GM19372 (cell line): ENCODE measurements around the gene TFB1M.
"Not testable (repeated sequence)": the region's sequence is repeated elsewhere in the genome, so short reads cannot be mapped to it uniquely, and the experiment has no call there.

ENCODE experiments used
- ATAC-seq: cut with Tn5 transposase; IDR thresholded peaks from one replicate; pipeline ENCODE4 v1.9.1; 2021; ENCODE audit warnings: mild to moderate bottlenecking, low read depth, moderate library complexity; ENCODE audit not compliant: unreplicated experiment

The TFB1M gene

GRCh38 chr6:155314092-155314772 is at the start of gene TFB1M:
TFB1M (minus strand) TSS chr6:155314484; CDS start chr6:155314428, 56 bp downstream.
- ATAC-seq = peak; percentile 95

- not testable (repeated sequence) for ATAC-seq
These were observed 49.7 kb upstream of the TFB1M start for GRCh38 chr6:155364021-155364420.

GRCh38 chr6:155362968-155363632 is 48.8 kb upstream of the TFB1M start:
- ATAC-seq = not testable (repeated sequence)

GRCh38 chr6:155354167-155354566 is 39.9 kb upstream of the TFB1M start:
- no peak for ATAC-seq

- no peak for ATAC-seq
These were observed 38.5 kb upstream of the TFB1M start for GRCh38 chr6:155352811-155353210.

DNA sequence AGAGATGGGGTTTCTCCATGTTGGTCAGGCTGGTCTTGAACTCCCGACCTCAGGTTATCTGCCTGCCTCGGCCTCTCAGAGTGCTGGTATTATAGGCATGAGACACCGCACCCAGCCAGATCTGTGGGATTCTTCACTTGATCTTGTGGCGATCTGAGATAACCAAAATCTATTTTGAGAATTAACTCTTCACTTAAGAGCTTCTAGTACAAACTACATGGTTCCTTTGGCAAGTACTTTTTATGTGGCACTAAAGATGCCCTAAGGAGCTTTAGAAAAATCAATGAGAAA is 37.8 kb upstream of the TFB1M start:
- no peak for ATAC-seq

- peak; percentile 90 for ATAC-seq
These were observed 37.2 kb upstream of the TFB1M start for GRCh38 chr6:155351273-155352129.

DNA sequence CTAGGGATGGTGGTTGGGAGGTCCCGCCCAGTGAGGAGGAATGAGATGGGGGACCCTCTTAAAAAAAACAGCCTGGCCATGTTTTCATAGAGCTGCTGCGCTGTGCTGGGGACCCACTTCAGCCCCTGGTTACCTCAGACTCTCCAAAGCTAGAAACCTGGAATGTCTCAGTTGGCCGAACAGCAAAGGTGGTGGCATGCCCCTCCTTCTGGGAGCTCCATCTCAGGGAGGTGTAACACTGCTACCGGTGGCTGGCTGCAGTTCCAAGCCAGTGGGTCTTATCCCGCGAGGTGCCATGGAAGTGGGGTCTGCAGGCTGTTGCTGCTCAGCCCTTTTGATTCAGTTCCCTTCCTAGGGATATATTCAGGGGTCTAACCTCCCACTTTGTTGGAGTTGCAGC is 35.7 kb upstream of the TFB1M start:
- no peak for ATAC-seq

DNA sequence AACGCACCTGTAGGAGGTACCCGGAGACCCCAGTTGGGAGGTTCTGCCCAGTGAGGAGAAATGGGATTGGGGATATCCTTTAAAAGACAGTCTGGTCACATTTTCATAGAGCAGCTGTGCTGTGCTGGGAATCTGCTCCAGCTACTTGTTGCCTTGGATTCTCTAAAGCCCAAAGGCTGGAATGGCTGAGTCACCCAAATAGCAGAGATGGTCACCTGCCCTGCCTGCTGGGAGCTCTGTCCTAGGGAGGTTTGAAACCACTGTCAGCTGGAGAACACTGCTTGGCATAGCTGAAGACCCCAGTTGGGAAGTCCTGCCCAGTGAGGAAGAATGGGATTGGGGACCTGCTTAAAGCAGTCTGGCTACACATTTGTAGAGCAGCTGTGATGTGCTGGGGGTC is 34.8 kb upstream of the TFB1M start:
- no peak for ATAC-seq

DNA sequence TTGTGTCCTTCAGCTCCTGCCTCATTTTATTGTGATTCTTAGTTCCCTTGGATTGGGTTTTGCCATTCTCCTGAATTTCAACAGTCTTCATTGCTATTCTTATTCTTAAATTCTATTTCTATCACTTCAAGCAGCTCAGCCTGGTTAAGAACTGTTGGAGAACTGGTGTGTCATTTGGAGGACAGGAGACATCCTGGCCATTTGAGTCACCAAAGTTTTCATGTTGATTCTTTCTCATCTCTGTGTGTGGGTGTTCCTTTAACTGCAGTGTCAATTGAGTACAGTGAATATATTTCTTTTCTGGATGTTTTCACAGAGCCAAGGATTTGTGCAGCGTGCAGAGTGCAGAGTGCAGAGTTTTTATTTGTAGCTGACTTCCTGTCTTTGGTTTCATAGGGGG is 33.5 kb upstream of the TFB1M start:
- ATAC-seq = no peak

DNA sequence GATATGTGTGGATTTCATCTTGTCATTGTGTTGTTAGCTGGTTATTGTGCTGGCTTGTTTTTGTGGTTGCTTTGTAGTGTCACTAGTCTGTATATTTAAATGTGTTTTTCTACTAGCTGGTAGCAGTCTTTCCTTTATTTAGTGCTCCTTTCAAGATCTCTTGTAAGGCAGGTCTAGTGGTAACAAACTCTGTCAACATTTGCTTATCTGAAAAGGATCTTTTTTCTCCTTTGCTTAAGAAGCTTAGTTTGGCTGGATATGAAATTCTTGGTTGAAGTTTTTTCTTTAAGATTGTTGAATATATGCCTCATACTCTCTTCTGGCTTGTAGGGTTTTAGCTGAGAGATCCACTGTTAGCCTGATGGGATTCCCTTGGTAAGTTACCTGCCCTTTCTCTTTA is 32.7 kb upstream of the TFB1M start:
- ATAC-seq = no peak

DNA sequence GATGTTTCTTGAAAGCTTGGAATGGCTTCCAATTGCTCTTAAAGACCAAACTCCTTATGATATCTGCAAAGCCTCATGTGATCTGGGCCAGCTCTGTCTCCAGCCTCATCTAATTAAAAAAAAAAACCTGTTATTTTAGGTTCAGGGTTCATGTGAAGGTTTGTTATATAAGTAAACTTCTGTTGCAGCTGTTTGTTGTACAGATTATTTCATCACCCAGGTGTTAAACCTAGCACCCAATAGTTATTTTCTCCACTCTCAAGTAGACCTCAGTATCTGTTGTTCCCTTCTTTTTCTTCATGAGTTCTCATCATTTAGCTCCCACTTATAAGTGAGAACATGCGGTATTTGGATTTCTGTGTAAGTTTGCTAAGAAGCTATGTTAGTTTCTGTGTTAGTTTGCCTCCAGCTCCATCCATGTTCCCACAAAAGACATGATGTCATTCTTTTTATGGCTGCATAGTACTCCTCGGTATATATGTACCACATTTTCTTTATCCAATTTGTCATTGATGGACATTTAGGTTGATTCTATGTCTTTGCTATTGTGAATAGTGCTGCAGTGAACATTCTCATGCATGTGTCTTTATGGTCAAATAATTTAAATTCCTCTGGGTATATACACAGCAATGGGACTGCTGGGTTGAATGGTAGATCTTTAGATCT is 30.2 kb upstream of the TFB1M start:
- ATAC-seq = no peak

DNA sequence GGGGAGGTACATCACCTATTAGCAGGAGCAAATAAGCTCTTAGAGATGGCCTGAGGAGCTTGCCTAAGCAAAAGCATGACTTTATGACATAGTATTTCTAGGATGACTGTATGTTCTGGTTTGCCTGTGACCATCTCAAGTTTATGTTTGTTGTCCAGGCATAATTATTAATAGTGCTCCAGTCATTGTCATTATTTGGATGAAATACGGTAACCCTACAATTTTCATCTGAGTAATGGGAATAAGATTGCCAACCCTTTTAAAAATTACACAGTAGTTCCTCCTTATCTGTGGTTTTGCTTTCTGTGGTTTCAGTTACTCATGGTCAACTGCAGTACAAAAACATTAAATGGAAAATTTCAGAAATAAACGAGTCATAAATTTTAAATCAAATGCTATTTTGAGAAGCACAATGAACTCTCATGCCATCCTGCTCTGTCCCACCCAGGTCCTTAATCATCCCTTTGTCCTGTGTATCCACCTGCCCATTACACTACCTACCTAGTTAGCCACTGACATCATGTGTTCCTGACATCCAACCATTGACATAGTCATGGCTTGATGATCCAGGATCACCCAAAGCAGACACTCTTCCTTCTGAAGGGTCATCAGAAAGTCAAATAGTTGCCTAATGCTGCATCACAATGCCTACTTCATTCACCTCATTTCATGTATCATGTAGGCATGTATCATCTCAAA is 27.0 kb upstream of the TFB1M start:
- peak; percentile 75 for ATAC-seq

DNA sequence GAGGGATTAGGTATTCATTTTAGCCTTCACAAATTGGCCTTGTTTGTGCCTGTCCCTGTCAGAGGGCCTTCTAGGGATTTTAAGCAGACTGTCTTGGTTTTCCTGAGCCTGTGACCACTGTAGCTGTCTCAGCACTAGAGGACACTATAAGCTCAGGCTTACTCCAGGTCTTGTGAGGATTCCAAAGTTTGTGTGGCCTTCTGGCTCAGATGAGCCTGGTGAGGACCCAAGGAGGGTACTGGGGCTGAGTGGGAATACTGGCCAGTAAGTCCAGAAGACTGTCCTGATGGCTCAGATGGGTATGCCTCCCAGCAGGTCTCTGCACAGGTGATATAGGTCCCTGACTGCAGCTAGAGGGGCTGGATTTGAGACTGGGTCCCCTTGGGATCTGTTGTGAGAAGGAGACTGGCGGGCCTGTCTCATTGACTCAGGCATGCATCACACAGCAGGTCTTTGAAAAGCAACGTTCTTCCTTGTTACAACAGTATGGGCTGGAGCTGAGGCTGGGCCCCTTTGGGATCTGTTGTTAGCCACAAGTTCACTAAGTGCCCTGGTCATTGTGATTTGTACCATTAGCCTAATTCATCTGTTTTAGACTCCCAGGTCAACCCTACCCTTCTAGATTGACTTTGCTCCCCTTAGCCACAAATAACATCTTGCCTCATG is 26.3 kb upstream of the TFB1M start:
- peak; percentile 37 for ATAC-seq

DNA sequence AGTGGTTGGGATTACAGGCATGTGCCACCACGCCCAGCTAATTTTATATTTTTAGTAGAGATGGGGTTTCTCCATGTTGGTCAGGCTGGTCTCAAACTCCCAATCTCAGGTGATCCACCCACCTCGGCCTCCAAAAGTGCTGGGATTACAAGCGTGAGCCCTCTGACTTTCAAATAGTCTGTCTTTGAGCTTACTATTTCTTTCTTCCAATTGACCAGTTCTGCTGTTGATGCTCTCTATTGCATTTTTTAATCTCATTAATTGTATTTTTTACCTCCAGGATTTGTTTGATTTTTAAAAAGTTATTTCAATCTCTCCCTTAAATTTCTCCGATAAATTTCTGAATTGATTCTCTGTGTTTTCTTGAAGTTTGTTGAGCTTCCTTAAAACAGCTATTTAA is 25.6 kb upstream of the TFB1M start:
- not testable (repeated sequence) for ATAC-seq

- ATAC-seq = not testable (repeated sequence)
These were observed 24.0 kb upstream of the TFB1M start for GRCh38 chr6:155338237-155338636.

DNA sequence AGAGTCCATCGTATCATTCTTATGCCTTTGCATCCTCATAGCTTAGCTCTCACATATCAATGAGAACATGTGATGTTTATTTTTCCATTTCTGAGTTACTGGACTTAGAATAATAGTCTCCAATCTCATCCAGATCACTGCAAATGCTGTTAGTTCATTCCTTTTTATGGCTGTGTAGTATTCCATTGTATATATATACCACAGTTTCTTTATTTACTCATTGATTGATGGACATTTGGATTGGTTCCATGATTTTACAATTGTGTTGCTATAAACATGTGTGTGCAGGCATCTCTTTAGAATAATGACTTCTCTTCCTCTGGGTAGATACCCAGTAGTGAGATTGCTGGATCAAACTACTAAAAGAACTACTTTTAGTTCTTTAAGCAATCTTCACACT is 21.0 kb upstream of the TFB1M start:
- ATAC-seq = no peak

- not testable (repeated sequence) for ATAC-seq
These were observed 19.8 kb upstream of the TFB1M start for GRCh38 chr6:155334073-155334472.

DNA sequence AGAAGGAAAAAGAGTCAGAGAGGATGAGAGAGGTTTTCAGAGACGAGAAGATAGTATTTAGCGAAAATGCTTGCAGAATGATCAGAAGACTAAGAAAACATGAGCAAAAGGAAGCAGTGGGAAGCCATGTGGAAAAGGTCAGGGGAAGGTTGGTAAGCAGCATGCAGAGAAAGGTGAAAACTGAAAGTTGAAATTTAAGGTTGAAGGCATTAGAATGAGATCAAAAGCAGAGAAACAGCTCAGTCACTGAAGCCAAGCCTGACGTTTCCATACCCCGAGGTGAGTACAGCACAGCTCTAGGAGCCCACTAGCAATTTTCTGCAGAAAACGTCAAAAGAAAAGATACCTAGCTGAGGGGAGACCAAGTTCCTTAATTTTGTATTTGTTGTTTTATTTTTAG is 19.1 kb upstream of the TFB1M start:
- ATAC-seq = no peak

GRCh38 chr6:155330922-155331321 is 16.6 kb upstream of the TFB1M start:
- ATAC-seq = no peak
